Skeletal muscle satellite cell (primary cell): ENCODE measurements around the gene DUSP22.

Experiments
- H3K27me3 ChIP-seq: 2 replicates; pipeline ENCODE4 v1.7.0; 2013; ENCODE audit warnings: low read length; ENCODE audit not compliant: control insufficient read depth, insufficient read depth
- H3K36me3 ChIP-seq: 2 replicates; pipeline ENCODE4 v1.7.0; 2013; ENCODE audit warnings: mild to moderate bottlenecking, control low read depth, low read length; ENCODE audit not compliant: insufficient read depth
- H3K4me1 ChIP-seq: 2 replicates; pipeline ENCODE4 v1.7.0; 2013; ENCODE audit warnings: low read length; ENCODE audit not compliant: control insufficient read depth, insufficient read depth
- H3K4me2 ChIP-seq: 2 replicates; pipeline ENCODE4 v1.7.0; 2013; ENCODE audit warnings: mild to moderate bottlenecking, low read length
- H3K4me3 ChIP-seq: 2 replicates; pipeline ENCODE4 v1.7.0; 2013; ENCODE audit warnings: low read length
- H3K9ac ChIP-seq: 2 replicates; pipeline ENCODE4 v1.7.0; 2013; ENCODE audit warnings: mild to moderate bottlenecking, low read depth, low read length, moderate library complexity
- H3K9me3 ChIP-seq: replicated peaks from 2 replicates; pipeline ENCODE4 v1.7.0; 2013; ENCODE audit warnings: mild to moderate bottlenecking, control low read depth, low read length

Gene DUSP22

GRCh38 chr6:362231-362923 lies 70.1 kb downstream of the DUSP22 start:
- peaks cover 3% of the 10 kb centered on the region for H3K9me3 ChIP-seq

GRCh38 chr6:362924-363249 lies 70.6 kb downstream of the DUSP22 start:
- Histone ChIP-seq H3K4me1 (no peaks in the 10 kb centered on the region), H3K27me3 (peaks cover 14% of the 10 kb centered on the region), H3K9me3 (peaks cover 3% of the 10 kb centered on the region), H3K4me2 (no peak overlapping the region), H3K36me3 (no peaks in the 10 kb centered on the region), H3K9ac (no peak overlapping the region), H3K4me3 (no peak overlapping the region)

More at GRCh38 chr6:362231-362923, 70.1 kb downstream of the DUSP22 start:
- Histone ChIP-seq H3K9ac (no peak overlapping the region), H3K4me3 (no peak overlapping the region), H3K4me1 (no peaks in the 10 kb centered on the region), H3K4me2 (no peak overlapping the region), H3K27me3 (peaks cover 9% of the 10 kb centered on the region), H3K36me3 (no peaks in the 10 kb centered on the region)

GRCh38 chr6:363291-363690 lies 71.0 kb downstream of the DUSP22 start:
- peaks cover 3% of the 10 kb centered on the region for H3K9me3 ChIP-seq
- no peaks in the 10 kb centered on the region for H3K36me3 ChIP-seq
- peaks cover 14% of the 10 kb centered on the region for H3K27me3 ChIP-seq
- no peaks in the 10 kb centered on the region for H3K4me1 ChIP-seq
- no peak overlapping the region for H3K4me2 ChIP-seq
- H3K9ac ChIP-seq, result no peak overlapping the region
- no peak overlapping the region for H3K4me3 ChIP-seq

GRCh38 chr6:363909-364308 lies 71.6 kb downstream of the DUSP22 start:
- H3K27me3 ChIP-seq, result peaks cover 14% of the 10 kb centered on the region
- H3K9ac ChIP-seq, result no peak overlapping the region
- H3K9me3 ChIP-seq, result peaks cover 3% of the 10 kb centered on the region
- no peak overlapping the region for H3K4me3 ChIP-seq
- no peaks in the 10 kb centered on the region for H3K4me1 ChIP-seq
- no peaks in the 10 kb centered on the region for H3K36me3 ChIP-seq
- no peak overlapping the region for H3K4me2 ChIP-seq

- H3K4me2 ChIP-seq, result no peak overlapping the region
- H3K4me1 ChIP-seq, result no peaks in the 10 kb centered on the region
- no peak overlapping the region for H3K9ac ChIP-seq
- H3K27me3 ChIP-seq, result peaks cover 16% of the 10 kb centered on the region
- H3K4me3 ChIP-seq, result no peak overlapping the region
- H3K9me3 ChIP-seq, result peaks cover 3% of the 10 kb centered on the region
- no peaks in the 10 kb centered on the region for H3K36me3 ChIP-seq
These were observed 72.6 kb downstream of the DUSP22 start for GRCh38 chr6:364609-365540.

GRCh38 chr6:365835-366234 lies 73.5 kb downstream of the DUSP22 start:
- no peak overlapping the region for H3K4me3 ChIP-seq
- no peak overlapping the region for H3K4me2 ChIP-seq
- no peak overlapping the region for H3K9ac ChIP-seq
- no peaks in the 10 kb centered on the region for H3K36me3 ChIP-seq
- H3K27me3 ChIP-seq, result peaks cover 16% of the 10 kb centered on the region
- H3K4me1 ChIP-seq, result no peaks in the 10 kb centered on the region
- peaks cover 3% of the 10 kb centered on the region for H3K9me3 ChIP-seq

- no peak overlapping the region for H3K4me3 ChIP-seq
- no peak overlapping the region for H3K9ac ChIP-seq
- H3K4me2 ChIP-seq, result no peak overlapping the region
- peaks cover 3% of the 10 kb centered on the region for H3K9me3 ChIP-seq
- no peaks in the 10 kb centered on the region for H3K4me1 ChIP-seq
- peaks cover 16% of the 10 kb centered on the region for H3K27me3 ChIP-seq
- H3K36me3 ChIP-seq, result no peaks in the 10 kb centered on the region
These were observed 74.4 kb downstream of the DUSP22 start for GRCh38 chr6:366389-367297.

GRCh38 chr6:367298-367794 lies 75.1 kb downstream of the DUSP22 start:
- Histone ChIP-seq H3K4me3 (no peak overlapping the region), H3K4me1 (no peaks in the 10 kb centered on the region), H3K27me3 (peaks cover 17% of the 10 kb centered on the region), H3K36me3 (no peaks in the 10 kb centered on the region), H3K9ac (no peak overlapping the region), H3K4me2 (no peak overlapping the region), H3K9me3 (peaks cover 3% of the 10 kb centered on the region)

GRCh38 chr6:367891-368630 lies 75.8 kb downstream of the DUSP22 start:
- Histone ChIP-seq H3K4me1 (no peaks in the 10 kb centered on the region), H3K9ac (no peak overlapping the region), H3K36me3 (no peaks in the 10 kb centered on the region), H3K9me3 (peaks cover 3% of the 10 kb centered on the region), H3K4me2 (no peak overlapping the region), H3K4me3 (no peak overlapping the region), H3K27me3 (peaks cover 24% of the 10 kb centered on the region)

GRCh38 chr6:369559-370431 lies 77.5 kb downstream of the DUSP22 start:
- H3K4me3 ChIP-seq, result no peak overlapping the region
- no peaks in the 10 kb centered on the region for H3K9me3 ChIP-seq
- no peak overlapping the region for H3K9ac ChIP-seq
- no peak overlapping the region for H3K4me2 ChIP-seq
- H3K36me3 ChIP-seq, result no peaks in the 10 kb centered on the region
- no peaks in the 10 kb centered on the region for H3K4me1 ChIP-seq
- peaks cover 35% of the 10 kb centered on the region for H3K27me3 ChIP-seq
